PC-3 (cell line): ENCODE results near the gene DENND6B. TPM values are rescaled to one million over a fixed set of nuclear protein-coding genes. Genes with fewer than 3 reads are reported as not detected.

Experiments used
- ATAC-seq: fragments of 200-7000 bp; cut with Tn5 transposase; 2 replicates; pipeline ENCODE4 v1.9.1; 2020; ENCODE audit warnings: mild to moderate bottlenecking, moderate library complexity
- BruUV-seq: library from RNA; stranded (reverse); fragments of 400-500 nt; replicated peaks from 2 replicates; lab custom pipeline; 2021; lab: Mats Ljungman, UMichigan
- CTCF ChIA-PET: fragments of 300-600 bp; sonication (Branson Sonifier 250); formaldehyde crosslinking; loops from one replicate; lab custom pipeline; 2022; ENCODE audit warnings: antibody characterized with exemption; lab: Charles Lee
- POLR2A ChIA-PET: fragments of 300-600 bp; sonication (Branson Sonifier 250); formaldehyde crosslinking; loops from one replicate; lab custom pipeline; 2022; ENCODE audit warnings: antibody characterized with exemption; ENCODE audit not compliant: unreplicated experiment; lab: Charles Lee
- DNase-seq: peaks from one replicate; pipeline ENCODE4 v3.0.0-alpha.2; 2015
- H2AFZ ChIP-seq: fragments of 300-600 bp; sonication (generic); 2 replicates; pipeline ENCODE4 v1.6.0; 2016; ENCODE audit warnings: antibody characterized with exemption, low read length
- H3F3A ChIP-seq: fragments of 300-600 bp; sonication (generic); one replicate; pipeline ENCODE4 v1.6.0; 2017; ENCODE audit warnings: antibody characterized with exemption, low read length, control low read depth, mild to moderate bottlenecking; ENCODE audit not compliant: unreplicated experiment
- H3K27ac ChIP-seq: fragments of 300-600 bp; sonication (generic); 2 replicates; pipeline ENCODE4 v1.5.1; 2016; ENCODE audit warnings: mild to moderate bottlenecking, low read length
- H3K27me3 ChIP-seq: fragments of 300-600 bp; sonication (generic); 2 replicates; pipeline ENCODE4 v1.6.1; 2016; ENCODE audit warnings: low read length, mixed read lengths
- H3K36me3 ChIP-seq: fragments of 300-600 bp; sonication (generic); 2 replicates; pipeline ENCODE4 v1.6.1; 2016; ENCODE audit warnings: low read depth, mixed run types, low read length, mixed read lengths
- H3K4me1 ChIP-seq: fragments of 300-600 bp; sonication (generic); 2 replicates; pipeline ENCODE4 v1.5.1; 2016; ENCODE audit warnings: low read length; ENCODE audit not compliant: insufficient read depth
- H3K4me2 ChIP-seq: fragments of 300-600 bp; sonication (generic); 2 replicates; pipeline ENCODE4 v1.6.0; 2016; ENCODE audit warnings: low read length
- H3K4me3 ChIP-seq: fragments of 300-600 bp; sonication (generic); 2 replicates; pipeline ENCODE4 v1.5.1; 2016; ENCODE audit warnings: mild to moderate bottlenecking, low read length, mixed read lengths
- H3K79me2 ChIP-seq: fragments of 300-600 bp; sonication (generic); 2 replicates; pipeline ENCODE4 v1.6.1; 2017; ENCODE audit warnings: low read length, mixed read lengths
- H3K9ac ChIP-seq: fragments of 300-600 bp; sonication (generic); 2 replicates; pipeline ENCODE4 v1.6.0; 2016; ENCODE audit warnings: mild to moderate bottlenecking, low read length
- H3K9me2 ChIP-seq: fragments of 300-600 bp; sonication (generic); replicated peaks from 2 replicates; pipeline ENCODE4 v1.6.1; 2016; ENCODE audit warnings: mixed run types, low read length, mixed read lengths
- H3K9me3 ChIP-seq: fragments of 300-600 bp; sonication (generic); 2 replicates; pipeline ENCODE4 v1.6.1; 2016; ENCODE audit warnings: low read length, mixed read lengths
- H4K20me1 ChIP-seq: fragments of 300-600 bp; sonication (generic); 2 replicates; pipeline ENCODE4 v1.6.1; 2016; ENCODE audit warnings: low read length, mixed read lengths
- CTCF ChIP-seq: fragments of 300-600 bp; sonication (generic); conservative IDR thresholded peaks from 2 replicates; pipeline ENCODE4 v1.5.1; 2017; ENCODE audit warnings: antibody characterized with exemption, low read depth, mild to moderate bottlenecking, low read length
- EZH2 ChIP-seq: fragments of 300-600 bp; sonication (generic); IDR thresholded peaks from one replicate; pipeline ENCODE4 v1.6.1; 2017; ENCODE audit warnings: antibody characterized with exemption, mild to moderate bottlenecking, low read length; ENCODE audit not compliant: unreplicated experiment
- EZH2phosphoT487 ChIP-seq: fragments of 300-600 bp; sonication (generic); IDR thresholded peaks from 2 replicates; pipeline ENCODE4 v1.6.1; 2018; ENCODE audit warnings: mild to moderate bottlenecking, antibody characterized with exemption, low read length, borderline replicate concordance
- intact Hi-C: fragments of 100-400 bp; cut with micrococcal nuclease; formaldehyde crosslinking; loops from 2 replicates; pipeline ENCODE4 v1.9.0; 2023
- total RNA-seq: library from RNA; depleted of rRNA; stranded (reverse); fragments of >200 nt; gene quantifications from 2 replicates; pipeline ENCODE4 v1.2.3, GENCODE V29; 2014

Gene DENND6B
- total RNA-seq, 1 experiment from 2014 or later: 1.1 TPM

DNA sequence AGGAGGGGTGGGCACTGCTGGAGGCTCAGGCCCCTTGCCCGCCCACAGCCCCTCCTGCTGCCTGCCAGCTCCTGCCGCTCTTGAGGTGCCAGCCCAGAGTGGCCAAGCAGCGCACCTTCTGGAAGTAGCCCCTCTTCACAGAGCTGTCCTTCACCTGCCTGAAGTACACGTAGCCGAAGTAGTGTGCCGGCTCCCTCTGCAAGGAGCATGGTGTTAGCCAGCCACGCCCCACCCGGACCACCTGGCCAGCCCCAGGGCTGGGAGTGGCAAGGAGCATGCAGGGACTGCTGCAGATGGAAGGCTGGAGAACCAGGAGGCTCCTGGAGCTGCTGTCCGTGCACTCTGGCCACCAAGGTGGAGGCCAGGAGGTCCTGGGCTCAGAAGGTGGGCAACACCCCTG, 9.6 kb downstream of the DENND6B start:
- Histone ChIP-seq H3K79me2 (no peaks in the 10 kb centered on the region), H3K27me3 (no peaks in the 10 kb centered on the region), H4K20me1 (no peaks in the 10 kb centered on the region), H3K4me1 (no peaks in the 10 kb centered on the region), H3K4me3 (no peak overlapping the region), H3K27ac (no peak overlapping the region), H3K9me3 (no peaks in the 10 kb centered on the region), H3F3A (no peaks in the 10 kb centered on the region), H3K36me3 (no peaks in the 10 kb centered on the region), H2AFZ (no peak overlapping the region), H3K4me2 (no peak overlapping the region), H3K9ac (no peak overlapping the region), H3K9me2 (no peaks in the 10 kb centered on the region)
- ATAC-seq (no peak), DNase-seq (no peak)
- BruUV-seq: no TSS peak
- no peak for TF ChIP-seq EZH2
- no peak for TF ChIP-seq EZH2phosphoT487
- no peak for TF ChIP-seq CTCF
- CTCF ChIA-PET: no interaction called here
- POLR2A ChIA-PET: no interaction called here
- intact Hi-C loops: no loop called here

DNA sequence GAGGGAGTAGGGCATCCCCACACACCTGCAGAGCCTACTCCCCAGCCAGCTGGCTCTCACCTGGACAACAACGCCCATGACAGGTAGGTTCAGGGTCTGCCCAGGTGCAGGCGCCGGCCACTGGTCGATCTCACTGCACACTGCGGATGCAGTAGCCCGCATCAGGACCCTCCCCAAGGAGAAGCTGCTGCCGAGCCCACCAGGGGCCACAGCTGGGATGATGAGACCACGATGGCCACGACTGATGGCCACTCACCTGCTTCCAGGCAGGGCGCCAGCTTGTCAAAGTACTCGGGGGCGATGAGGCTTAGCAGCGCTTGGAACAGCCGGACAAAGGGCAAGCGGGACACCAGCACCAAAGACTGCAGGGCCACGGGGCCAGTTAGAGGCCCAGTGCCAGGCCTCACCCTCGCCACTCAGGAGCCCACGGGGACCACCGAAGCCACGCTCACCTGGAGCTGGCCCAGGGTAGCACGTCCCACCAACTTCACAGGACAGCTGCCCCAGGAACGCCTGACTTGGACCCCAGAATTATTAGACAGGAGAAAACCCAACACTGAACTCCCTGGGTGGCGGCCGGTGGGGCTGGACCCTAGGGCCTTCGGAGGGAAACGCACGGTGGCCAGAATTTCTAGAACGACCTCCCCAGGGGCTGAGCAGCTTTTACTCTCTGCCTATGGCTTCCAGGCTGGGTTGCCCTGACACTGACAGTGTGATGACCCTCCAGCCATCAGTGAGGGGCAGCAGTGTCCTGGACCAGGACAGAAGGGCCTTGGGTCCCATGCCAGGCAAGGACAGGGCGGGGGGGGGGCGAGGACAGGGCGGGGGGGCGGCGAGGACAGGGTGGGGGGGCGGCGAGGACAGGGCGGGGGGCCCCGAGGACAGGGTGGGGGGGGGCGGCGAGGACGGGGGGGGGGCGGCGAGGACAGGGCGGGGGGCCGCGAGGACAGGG, 10.4 kb downstream of the DENND6B start:
- no peak overlapping the region for H3K4me2 ChIP-seq
- H3F3A ChIP-seq: no peaks in the 10 kb centered on the region
- POLR2A ChIA-PET: no interaction called here
- BruUV-seq: no TSS peak
- intact Hi-C loops: no loop called here
- no peaks in the 10 kb centered on the region for H4K20me1 ChIP-seq
- H3K36me3 ChIP-seq: no peaks in the 10 kb centered on the region
- H3K27ac ChIP-seq: no peak overlapping the region
- H3K4me1 ChIP-seq: no peaks in the 10 kb centered on the region
- no peak overlapping the region for H2AFZ ChIP-seq
- ATAC-seq (no peak), DNase-seq (no peak)
- CTCF ChIA-PET: no interaction called here
- TF ChIP-seq CTCF: no peak
- no peak for TF ChIP-seq EZH2
- TF ChIP-seq EZH2phosphoT487: no peak
- no peaks in the 10 kb centered on the region for H3K9me3 ChIP-seq
- no peaks in the 10 kb centered on the region for H3K27me3 ChIP-seq
- no peaks in the 10 kb centered on the region for H3K9me2 ChIP-seq
- no peak overlapping the region for H3K4me3 ChIP-seq
- H3K79me2 ChIP-seq: no peaks in the 10 kb centered on the region
- no peak overlapping the region for H3K9ac ChIP-seq
